Hypothalamus (tissue), 51 donors: Measurements from ENCODE around the gene BTBD9.
"Not testable (repeated sequence)": the region's sequence is repeated elsewhere in the genome, so short reads cannot be mapped to it uniquely, and the experiment has no call there.

Experiments used
- DNase-seq, 51 donors: peaks; one replicate each; lab custom pipeline; 2025; lab: John Stamatoyannopoulos, UW

The BTBD9 gene

GRCh38 chr6:38445336-38445735 lies 194.4 kb downstream of the BTBD9 start:
- no peak for DNase-seq

GRCh38 chr6:38443352-38444144 lies 196.2 kb downstream of the BTBD9 start:
- peak in 5 of 51 donors; percentile 6 to 28 (median 20) for DNase-seq

GRCh38 chr6:38438097-38438496 lies 201.6 kb downstream of the BTBD9 start:
- DNase-seq: no peak

GRCh38 chr6:38436726-38437465 lies 202.8 kb downstream of the BTBD9 start:
- no peak for DNase-seq

GRCh38 chr6:38435330-38435729 lies 204.4 kb downstream of the BTBD9 start:
- no peak for DNase-seq

GRCh38 chr6:38434051-38434450 lies 205.7 kb downstream of the BTBD9 start:
- no peak for DNase-seq

- no peak for DNase-seq
Measured at GRCh38 chr6:38432479-38432878, 207.2 kb downstream of the BTBD9 start.

GRCh38 chr6:38432079-38432478 lies 207.7 kb downstream of the BTBD9 start:
- no peak for DNase-seq

GRCh38 chr6:38429546-38429945 lies 210.2 kb downstream of the BTBD9 start:
- DNase-seq: no peak

- DNase-seq: no peak
Measured at GRCh38 chr6:38427492-38428210, 212.1 kb downstream of the BTBD9 start.

- DNase-seq: not testable (repeated sequence)
Measured at GRCh38 chr6:38425788-38426488, 213.8 kb downstream of the BTBD9 start.

- no peak for DNase-seq
Measured at GRCh38 chr6:38423746-38424145, 216.0 kb downstream of the BTBD9 start.

- DNase-seq: no peak
Measured at GRCh38 chr6:38420207-38420606, 219.5 kb downstream of the BTBD9 start.

GRCh38 chr6:38417521-38417920 lies 222.2 kb downstream of the BTBD9 start:
- DNase-seq: no peak

GRCh38 chr6:38415231-38416005 lies 224.3 kb downstream of the BTBD9 start:
- DNase-seq: no peak

GRCh38 chr6:38413102-38413800 lies 226.5 kb downstream of the BTBD9 start:
- no peak for DNase-seq

- no peak for DNase-seq
Measured at GRCh38 chr6:38407192-38407591, 232.5 kb downstream of the BTBD9 start.

GRCh38 chr6:38406096-38406495 lies 233.6 kb downstream of the BTBD9 start:
- DNase-seq: no peak

- DNase-seq: no peak
Measured at GRCh38 chr6:38404900-38405556, 234.7 kb downstream of the BTBD9 start.
